ENCODE results near the gene CCL1. TPM values are rescaled to one million over a fixed set of nuclear protein-coding genes. Genes with fewer than 3 reads are reported as not detected.

Gene CCL1
- total RNA-seq, 3 donors from 2014 or later: not detected

DNA sequence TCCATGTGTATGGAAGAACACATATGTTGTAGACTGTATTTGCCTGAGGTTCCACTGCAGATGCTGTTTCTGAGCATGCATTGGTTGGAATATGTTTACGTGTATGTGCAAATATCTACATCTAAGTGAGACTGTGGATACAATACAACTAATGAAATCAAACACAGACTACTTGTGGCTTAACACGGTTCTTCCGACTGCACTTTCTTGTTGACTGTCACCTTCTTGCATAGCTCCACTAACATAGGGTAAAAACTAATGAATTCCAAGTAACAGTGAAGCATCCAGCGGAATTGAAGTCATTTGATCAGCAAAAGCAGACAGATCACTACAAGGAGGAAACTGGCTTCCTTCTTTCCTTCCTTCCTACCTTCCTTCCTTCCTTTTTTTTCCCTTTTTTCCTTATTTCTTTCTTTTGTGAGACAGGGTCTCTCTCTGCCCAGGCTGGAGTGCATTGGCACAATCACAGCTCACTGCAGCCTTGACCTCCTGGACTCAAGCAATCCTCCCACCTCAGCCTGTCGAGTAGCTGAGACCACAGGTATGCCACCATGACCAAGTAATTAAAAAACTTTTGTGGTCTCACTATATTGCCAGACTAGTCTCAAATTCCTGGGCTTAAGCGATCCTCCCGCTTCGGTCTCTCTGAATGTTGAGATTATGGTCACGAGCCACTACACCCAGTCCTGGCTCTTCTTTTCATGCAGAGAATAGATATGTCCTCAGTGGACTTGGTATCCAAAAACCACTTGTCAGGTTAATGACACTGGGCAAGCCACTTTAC lies 22.0 kb upstream of the CCL1 start:
- H3K4me3 ChIP-seq: no peak overlapping the region
- H3K36me3 ChIP-seq: no peaks in the 10 kb centered on the region
- no peak for DNase-seq (ENCODE audit: low spot score in 2 of 2)
- H3K4me1 ChIP-seq: no peaks in the 10 kb centered on the region
- intact Hi-C loops (cut with DNase I; ENCODE audit: low total_unique reads): no loop called here
- H3K27ac ChIP-seq: no peak overlapping the region
- TF ChIP-seq POLR2A (IDR thresholded peaks at IDR 0.05) (no peak), POLR2AphosphoS5 (IDR thresholded peaks at IDR 0.05) (no peak)
- TF ChIP-seq, protein P1, sequence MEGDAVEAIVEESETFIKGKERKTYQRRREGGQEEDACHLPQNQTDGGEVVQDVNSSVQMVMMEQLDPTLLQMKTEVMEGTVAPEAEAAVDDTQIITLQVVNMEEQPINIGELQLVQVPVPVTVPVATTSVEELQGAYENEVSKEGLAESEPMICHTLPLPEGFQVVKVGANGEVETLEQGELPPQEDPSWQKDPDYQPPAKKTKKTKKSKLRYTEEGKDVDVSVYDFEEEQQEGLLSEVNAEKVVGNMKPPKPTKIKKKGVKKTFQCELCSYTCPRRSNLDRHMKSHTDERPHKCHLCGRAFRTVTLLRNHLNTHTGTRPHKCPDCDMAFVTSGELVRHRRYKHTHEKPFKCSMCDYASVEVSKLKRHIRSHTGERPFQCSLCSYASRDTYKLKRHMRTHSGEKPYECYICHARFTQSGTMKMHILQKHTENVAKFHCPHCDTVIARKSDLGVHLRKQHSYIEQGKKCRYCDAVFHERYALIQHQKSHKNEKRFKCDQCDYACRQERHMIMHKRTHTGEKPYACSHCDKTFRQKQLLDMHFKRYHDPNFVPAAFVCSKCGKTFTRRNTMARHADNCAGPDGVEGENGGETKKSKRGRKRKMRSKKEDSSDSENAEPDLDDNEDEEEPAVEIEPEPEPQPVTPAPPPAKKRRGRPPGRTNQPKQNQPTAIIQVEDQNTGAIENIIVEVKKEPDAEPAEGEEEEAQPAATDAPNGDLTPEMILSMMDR (IDR thresholded peaks at IDR 0.05): no peak
- H3K27me3 ChIP-seq: no peaks in the 10 kb centered on the region
- H3K9me3 ChIP-seq: no peaks in the 10 kb centered on the region

DNA sequence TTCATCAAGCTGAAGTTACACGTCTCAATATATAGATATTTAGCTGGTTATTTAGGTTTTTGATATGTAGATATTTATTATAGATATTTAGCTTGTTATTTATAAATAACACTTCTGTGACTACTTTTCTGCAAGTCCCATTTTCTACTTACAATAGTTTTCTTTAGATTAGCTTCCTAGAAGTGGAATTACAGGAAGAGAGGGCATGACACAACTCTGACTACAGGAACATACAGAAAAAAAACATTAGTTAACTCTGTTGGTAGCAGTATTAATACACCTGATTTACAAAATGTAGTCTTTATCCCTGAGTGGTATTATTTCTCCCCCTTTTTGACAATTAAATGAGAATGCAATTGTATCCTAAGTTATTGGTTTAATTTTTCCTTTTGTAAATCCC lies 21.2 kb upstream of the CCL1 start:
- TF ChIP-seq POLR2AphosphoS5 (IDR thresholded peaks at IDR 0.05) (no peak), POLR2A (IDR thresholded peaks at IDR 0.05) (no peak)
- TF ChIP-seq, protein P1 (IDR thresholded peaks at IDR 0.05): no peak
- no peak overlapping the region for H3K27ac ChIP-seq
- DNase-seq (ENCODE audit: low spot score in 2 of 2): no peak
- no peaks in the 10 kb centered on the region for H3K36me3 ChIP-seq
- H3K9me3 ChIP-seq: no peaks in the 10 kb centered on the region
- intact Hi-C loops (cut with DNase I; ENCODE audit: low total_unique reads): no loop called here
- no peak overlapping the region for H3K4me3 ChIP-seq
- no peaks in the 10 kb centered on the region for H3K4me1 ChIP-seq
- no peaks in the 10 kb centered on the region for H3K27me3 ChIP-seq

DNA sequence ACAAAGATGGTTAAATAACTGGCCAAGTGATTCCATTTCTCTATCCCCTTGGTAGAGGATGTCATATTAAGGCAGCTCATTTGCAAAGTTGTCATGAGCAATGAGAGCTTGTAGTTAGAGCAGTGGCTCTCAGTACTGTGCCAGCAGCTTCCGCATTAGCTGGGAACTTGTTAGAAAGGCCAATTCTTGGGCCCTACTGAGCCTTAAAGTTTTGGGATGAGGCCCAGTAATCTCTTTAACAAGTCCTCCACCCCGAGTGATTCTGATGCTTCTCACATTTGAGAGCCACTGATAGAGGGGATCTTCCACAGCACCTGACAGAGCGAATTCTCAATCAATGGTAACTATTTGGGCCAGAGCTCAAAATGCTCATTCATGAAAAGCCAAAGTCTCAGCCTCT lies 20.2 kb upstream of the CCL1 start:
- TF ChIP-seq POLR2AphosphoS5 (IDR thresholded peaks at IDR 0.05) (no peak), POLR2A (IDR thresholded peaks at IDR 0.05) (no peak)
- TF ChIP-seq, protein P1 (IDR thresholded peaks at IDR 0.05): no peak
- no peak for DNase-seq (ENCODE audit: low spot score in 2 of 2)
- Histone ChIP-seq H3K36me3 (no peaks in the 10 kb centered on the region), H3K27ac (no peak overlapping the region), H3K27me3 (no peaks in the 10 kb centered on the region), H3K4me1 (no peaks in the 10 kb centered on the region), H3K4me3 (no peak overlapping the region), H3K9me3 (no peaks in the 10 kb centered on the region)
- intact Hi-C loops (cut with DNase I; ENCODE audit: low total_unique reads): no loop called here

DNA sequence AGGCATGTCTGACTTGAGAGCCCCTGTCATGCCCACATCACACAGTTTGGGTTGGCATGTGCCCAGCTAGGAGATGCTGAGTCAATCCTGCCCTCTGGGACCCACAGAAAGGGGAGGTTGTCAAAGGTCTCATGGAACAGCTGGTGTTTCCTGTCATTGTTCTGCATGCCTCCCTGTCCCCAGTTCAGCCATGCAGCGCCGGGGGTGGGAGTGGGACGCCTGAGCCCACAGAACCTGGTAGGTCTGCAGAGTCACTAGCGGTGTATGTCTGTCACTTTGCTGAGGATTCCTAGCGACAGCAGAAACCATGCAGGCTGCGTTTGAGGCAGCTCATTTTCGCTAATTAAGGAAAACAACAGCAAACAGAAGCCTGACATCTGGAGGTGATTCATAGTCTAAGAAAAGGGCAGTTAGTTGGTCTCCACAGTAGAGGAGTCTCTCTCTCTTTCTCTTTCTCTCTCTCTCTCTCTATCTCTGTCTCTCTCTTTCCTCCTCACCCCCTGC lies 19.6 kb upstream of the CCL1 start:
- Histone ChIP-seq H3K4me1 (no peaks in the 10 kb centered on the region), H3K27ac (no peak overlapping the region), H3K4me3 (no peak overlapping the region), H3K36me3 (no peaks in the 10 kb centered on the region), H3K9me3 (no peaks in the 10 kb centered on the region), H3K27me3 (no peaks in the 10 kb centered on the region)
- TF ChIP-seq, protein P1 (IDR thresholded peaks at IDR 0.05): no peak
- no peak for TF ChIP-seq POLR2AphosphoS5 (IDR thresholded peaks at IDR 0.05)
- no peak for TF ChIP-seq POLR2A (IDR thresholded peaks at IDR 0.05)
- intact Hi-C loops (cut with DNase I; ENCODE audit: low total_unique reads): no loop called here
- DNase-seq (ENCODE audit: low spot score in 2 of 2): no peak

DNA sequence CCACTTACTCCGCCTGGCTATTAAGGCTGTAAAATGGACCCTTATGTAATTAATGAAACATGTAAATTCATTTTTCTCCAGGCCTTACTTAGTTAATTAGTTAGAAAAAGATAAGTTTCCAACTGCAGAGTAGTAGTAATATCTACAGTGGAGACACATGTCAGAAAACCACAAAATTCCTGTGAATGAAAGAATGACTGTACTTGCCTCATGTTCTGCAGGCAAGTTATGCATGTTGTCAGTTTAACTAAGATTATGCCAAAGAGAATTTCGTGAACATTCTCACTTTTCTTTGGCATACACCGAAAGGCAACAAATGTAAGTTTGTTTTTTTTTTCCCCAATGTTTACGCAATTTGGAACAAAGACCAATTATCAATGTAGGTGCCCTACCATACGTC lies 16.8 kb upstream of the CCL1 start:
- no peaks in the 10 kb centered on the region for H3K9me3 ChIP-seq
- no peak for DNase-seq (ENCODE audit: low spot score in 2 of 2)
- intact Hi-C loops (cut with DNase I; ENCODE audit: low total_unique reads): no loop called here
- H3K27me3 ChIP-seq: no peaks in the 10 kb centered on the region
- TF ChIP-seq, protein P1 (IDR thresholded peaks at IDR 0.05): no peak
- H3K36me3 ChIP-seq: no peaks in the 10 kb centered on the region
- no peaks in the 10 kb centered on the region for H3K4me1 ChIP-seq
- no peak overlapping the region for H3K4me3 ChIP-seq
- H3K27ac ChIP-seq: no peak overlapping the region
